Small intestine (tissue), 7 donors: Measurements from ENCODE around the gene GLI3. TPM values are rescaled to one million over a fixed set of nuclear protein-coding genes. Genes with fewer than 3 reads are reported as not detected.

Source experiments
- DNase-seq, 2 donors: peaks; one replicate each; pipeline versions ENCODE4 v3.0.0 to v3.0.0-alpha.2; 2013
- FAIRE-seq: peaks from 2 replicates; lab custom pipeline; 2012; peaks lifted over from hg19 to GRCh38; lab: Jason Lieb, UNC
- H3K27ac ChIP-seq, 3 donors: one replicate each; pipeline ENCODE4 v1.5.1; 2013; ENCODE audit warnings: low read length in 2 of 3, mild to moderate bottlenecking in 2 of 3, control low read depth in 1 of 3, inconsistent platforms in 1 of 3, low read depth in 1 of 3, moderate library complexity in 1 of 3
- H3K27me3 ChIP-seq, 3 donors: one replicate each; pipeline ENCODE4 v1.6.1; 2013; ENCODE audit warnings: low read length in 3 of 3, inconsistent platforms in 1 of 3; ENCODE audit not compliant: control insufficient read depth in 3 of 3, insufficient read depth in 3 of 3
- H3K36me3 ChIP-seq, 3 donors: one replicate each; pipeline ENCODE4 v1.6.1; 2013; ENCODE audit warnings: low read length in 3 of 3, inconsistent platforms in 1 of 3, low read depth in 1 of 3, mild to moderate bottlenecking in 1 of 3, moderate library complexity in 1 of 3; ENCODE audit not compliant: control insufficient read depth in 3 of 3, insufficient read depth in 2 of 3
- H3K4me1 ChIP-seq, 3 donors: one replicate each; pipeline ENCODE4 v1.6.1; 2013; ENCODE audit warnings: low read length in 2 of 3, inconsistent platforms in 1 of 3, low read depth in 1 of 3, mild to moderate bottlenecking in 1 of 3, moderate library complexity in 1 of 3; ENCODE audit not compliant: control insufficient read depth in 3 of 3, insufficient read depth in 2 of 3
- H3K4me3 ChIP-seq, 3 donors: one replicate each; pipeline ENCODE4 v1.5.1; 2013; ENCODE audit warnings: low read length in 3 of 3, control low read depth in 1 of 3, inconsistent platforms in 1 of 3, low read depth in 1 of 3, mild to moderate bottlenecking in 1 of 3, moderate library complexity in 1 of 3
- H3K9me3 ChIP-seq, 2 donors: one replicate each; pipeline ENCODE4 v1.6.1; 2013; ENCODE audit warnings: low read depth in 1 of 2, low read length in 1 of 2; ENCODE audit not compliant: control insufficient read depth in 2 of 2, insufficient read depth in 1 of 2
- WGBS, 3 donors: extraction: QIAGEN DNeasy Blood & Tissue Kit; methylation state at CpG; one replicate each; pipeline ENCODE4 v1.1.7; 2013; 5-methylcytosine and 5-hydroxymethylcytosine counted together
- polyA plus RNA-seq, 4 donors: library from polyadenylated mRNA; stranded (reverse) in 3 of 4; unstranded in 1 of 4; fragments of 200-250 nt in 3 of 4; fragments of 120-200 nt in 1 of 4; gene quantifications; one replicate each; pipeline versions ENCODE4 v1.2.1 to v1.2.3, GENCODE V29; 2013
- donor health status: healthy with polysubstance abuse.
- donor health status: control.
- donor health status: control.
- donor health status: Bipolar disorder and iron deficiency.
- donor health status: healthy.

GLI3 gene
- polyA plus RNA-seq, 4 donors: 0.54 to 2.7 (median 1.8) TPM; not detected in 1

GRCh38 chr7:42012313-42012712, 224.7 kb downstream of the GLI3 start:
- H3K27me3 ChIP-seq: no peaks in the 10 kb centered on the region
- H3K27ac ChIP-seq: no peak overlapping the region
- no peak overlapping the region for H3K4me3 ChIP-seq
- no peak for DNase-seq
- 51 to 79% (median 58%) methylated on average over 3 of the region's 3 CpGs for WGBS, 3 donors
- FAIRE-seq: no peak
- H3K4me1 ChIP-seq: no peaks in the 10 kb centered on the region
- peaks cover 0 to 9% of the 10 kb centered on the region in 2 donors for H3K9me3 ChIP-seq
- H3K36me3 ChIP-seq: no peaks in the 10 kb centered on the region

GRCh38 chr7:42011846-42012245, 225.2 kb downstream of the GLI3 start:
- no peak for DNase-seq
- peaks cover 0 to 9% of the 10 kb centered on the region in 2 donors for H3K9me3 ChIP-seq
- no peaks in the 10 kb centered on the region for H3K27me3 ChIP-seq
- no peaks in the 10 kb centered on the region for H3K36me3 ChIP-seq
- FAIRE-seq: no peak
- no peak overlapping the region for H3K27ac ChIP-seq
- H3K4me1 ChIP-seq: no peaks in the 10 kb centered on the region
- 74 to 80% (median 80%) methylated on average over 10 of the region's 10 CpGs for WGBS, 3 donors
- H3K4me3 ChIP-seq: no peak overlapping the region

- Histone ChIP-seq H3K9me3 (peaks cover 0 to 9% of the 10 kb centered on the region in 2 donors), H3K27ac (no peak overlapping the region), H3K36me3 (no peaks in the 10 kb centered on the region), H3K27me3 (no peaks in the 10 kb centered on the region), H3K4me1 (no peaks in the 10 kb centered on the region), H3K4me3 (no peak overlapping the region)
- DNase-seq: no peak
- FAIRE-seq: no peak
These were observed 226.3 kb downstream of the GLI3 start for GRCh38 chr7:42010751-42011150.

DNA sequence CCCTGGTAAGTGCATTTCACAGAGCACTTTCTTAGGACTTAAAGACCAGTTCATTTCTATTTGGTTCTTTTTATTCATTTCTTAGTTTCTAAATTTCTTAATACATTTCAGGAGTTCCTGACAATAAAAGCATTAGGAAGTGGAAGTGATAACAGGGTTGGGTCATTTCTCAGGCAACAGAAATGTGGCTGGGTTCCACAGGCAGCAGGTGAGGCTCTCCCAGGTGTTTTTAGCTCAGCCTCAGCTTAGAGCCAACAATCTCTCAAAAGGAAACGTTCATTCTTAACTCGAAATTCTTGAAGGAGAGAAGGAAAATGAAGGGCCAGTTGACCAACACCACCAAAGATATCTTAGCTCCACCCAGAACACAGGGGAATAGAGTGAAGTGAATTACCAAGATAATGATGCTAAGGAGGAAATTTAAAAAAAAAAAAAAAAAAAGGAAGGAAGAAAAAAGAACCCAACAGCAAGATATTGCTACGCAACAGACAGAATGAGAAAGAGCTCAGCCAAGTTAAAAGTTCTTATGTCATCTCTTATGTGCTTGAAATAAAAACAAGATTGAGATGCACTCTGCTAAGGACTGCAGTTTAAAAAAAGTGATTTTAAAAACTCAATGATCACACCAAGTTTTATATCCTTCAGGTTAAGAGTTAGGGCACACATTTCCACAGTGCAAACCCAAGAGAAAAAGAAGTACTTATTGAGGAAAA, 230.1 kb downstream of the GLI3 start:
- no peaks in the 10 kb centered on the region for H3K4me1 ChIP-seq
- no peaks in the 10 kb centered on the region for H3K27me3 ChIP-seq
- H3K27ac ChIP-seq: no peak overlapping the region
- H3K4me3 ChIP-seq: no peak overlapping the region
- no peaks in the 10 kb centered on the region for H3K36me3 ChIP-seq
- no peak for FAIRE-seq
- WGBS, 3 donors: 33 to 58% (median 34%) methylated on average over 3 of the region's 3 CpGs
- DNase-seq: no peak
- no peaks in the 10 kb centered on the region for H3K9me3 ChIP-seq

- DNase-seq (no peak), FAIRE-seq (no peak)
- Histone ChIP-seq H3K4me1 (no peaks in the 10 kb centered on the region), H3K27ac (no peak overlapping the region), H3K36me3 (no peaks in the 10 kb centered on the region), H3K9me3 (no peaks in the 10 kb centered on the region), H3K27me3 (no peaks in the 10 kb centered on the region), H3K4me3 (no peak overlapping the region)
- 56 to 63% (median 63%) methylated on average over 2 of the region's 2 CpGs for WGBS, 3 donors
These were observed 234.4 kb downstream of the GLI3 start for GRCh38 chr7:42002654-42003053.

DNA sequence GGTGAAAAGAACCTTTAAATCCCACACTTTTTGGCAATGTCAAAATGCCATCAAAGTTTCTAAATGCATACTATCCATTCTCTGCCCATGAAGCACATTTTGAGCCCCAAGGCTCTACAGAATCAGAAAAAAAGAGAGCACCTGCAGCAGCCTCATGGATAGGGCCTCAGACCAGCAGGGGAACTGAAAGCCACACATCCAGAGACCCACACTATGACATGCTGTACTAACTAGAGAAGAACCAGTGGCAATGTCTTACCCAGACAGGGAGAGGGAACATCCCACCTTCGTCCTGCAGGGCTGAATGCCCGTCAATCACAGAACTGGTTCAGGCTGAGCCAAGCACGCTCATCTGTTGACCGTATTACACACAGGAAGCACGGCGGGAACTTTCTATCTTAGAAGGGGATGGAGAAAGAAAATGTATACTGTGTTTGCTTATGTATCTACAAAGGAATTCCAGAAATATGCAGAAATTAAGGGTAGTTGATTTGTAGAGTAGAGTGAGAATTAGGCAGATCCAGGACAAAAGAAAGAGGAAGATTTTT, 237.2 kb downstream of the GLI3 start:
- Histone ChIP-seq H3K27ac (no peak overlapping the region), H3K4me3 (no peak overlapping the region), H3K36me3 (no peaks in the 10 kb centered on the region), H3K9me3 (no peaks in the 10 kb centered on the region), H3K27me3 (no peaks in the 10 kb centered on the region), H3K4me1 (no peaks in the 10 kb centered on the region)
- DNase-seq: no peak
- no peak for FAIRE-seq
- 85 to 90% (median 87%) methylated on average over 6 of the region's 6 CpGs for WGBS, 3 donors

GRCh38 chr7:41998041-41998440, 239.0 kb downstream of the GLI3 start:
- Histone ChIP-seq H3K27me3 (no peaks in the 10 kb centered on the region), H3K4me3 (no peak overlapping the region), H3K9me3 (no peaks in the 10 kb centered on the region), H3K4me1 (no peaks in the 10 kb centered on the region), H3K36me3 (no peaks in the 10 kb centered on the region), H3K27ac (no peak overlapping the region)
- FAIRE-seq (no peak), DNase-seq (no peak)
- 77 to 82% (median 79%) methylated on average over 2 of the region's 2 CpGs for WGBS, 3 donors

DNA sequence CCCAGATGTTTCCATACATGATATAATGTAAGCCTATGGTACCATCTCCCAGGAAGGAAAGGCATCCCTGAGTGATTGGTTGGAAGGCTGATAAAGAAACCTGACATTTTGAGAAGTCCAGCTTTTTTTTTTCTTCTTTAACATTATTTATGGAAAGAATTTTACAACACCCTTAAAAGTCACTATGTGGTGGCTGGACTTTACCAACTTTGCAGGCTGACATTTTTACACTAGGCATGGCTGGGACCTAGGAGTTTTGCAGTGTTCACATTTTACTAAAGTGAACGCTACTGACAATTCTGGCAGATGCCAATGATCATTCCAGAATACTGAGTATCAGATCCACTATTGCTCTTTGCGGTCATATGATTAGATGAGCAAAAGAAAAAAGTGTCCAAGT, 239.9 kb downstream of the GLI3 start:
- DNase-seq: no peak
- H3K36me3 ChIP-seq: no peaks in the 10 kb centered on the region
- H3K27ac ChIP-seq: no peak overlapping the region
- no peaks in the 10 kb centered on the region for H3K27me3 ChIP-seq
- WGBS, 3 donors: 87 to 92% (median 89%) methylated on average over 2 of the region's 2 CpGs
- H3K4me1 ChIP-seq: no peaks in the 10 kb centered on the region
- H3K4me3 ChIP-seq: no peak overlapping the region
- no peak for FAIRE-seq
- no peaks in the 10 kb centered on the region for H3K9me3 ChIP-seq
